Measurements from ENCODE around the gene MAP2K3. TPM values are rescaled to one million over a fixed set of nuclear protein-coding genes. Genes with fewer than 3 reads are reported as not detected.

The MAP2K3 gene
- total RNA-seq, 1 donor from 2014 or later: 27.2 TPM

Other genes with a start within 250 kb of the MAP2K3 start
- gene USP22, start 241.7 kb upstream of the MAP2K3 start, total RNA-seq: 218 TPM
- 28.0 TPM for gene DHRS7B, start 157.7 kb upstream of the MAP2K3 start, total RNA-seq
- 20.9 TPM for gene TMEM11, start 70.5 kb upstream of the MAP2K3 start, total RNA-seq
- 7.9 TPM for gene NATD1, start 31.3 kb upstream of the MAP2K3 start, total RNA-seq
- gene KCNJ12, start 91.6 kb downstream of the MAP2K3 start, total RNA-seq: 34.0 TPM